ENCODE measurements around the gene HOXB7.

Gene HOXB7

GRCh38 chr17:48574505-48575065 lies 36.2 kb downstream of the HOXB7 start:
- no peaks in the 10 kb centered on the region for H3K36me3 ChIP-seq (ENCODE audit: control insufficient read depth, insufficient read depth, low read length)
- TF ChIP-seq CTCF (IDR thresholded peaks at IDR 0.05; ENCODE audit: insufficient read depth, low read length, poor library complexity, severe bottlenecking): no peak
- H3K4me3 ChIP-seq (replicated peaks; ENCODE audit: low read depth, low read length): no peak overlapping the region
- H3K27me3 ChIP-seq (replicated peaks; ENCODE audit: control insufficient read depth, insufficient read depth, low read length): no peaks in the 10 kb centered on the region
- DNase-seq (ENCODE audit: extremely low read depth, insufficient read length): no peak

DNA sequence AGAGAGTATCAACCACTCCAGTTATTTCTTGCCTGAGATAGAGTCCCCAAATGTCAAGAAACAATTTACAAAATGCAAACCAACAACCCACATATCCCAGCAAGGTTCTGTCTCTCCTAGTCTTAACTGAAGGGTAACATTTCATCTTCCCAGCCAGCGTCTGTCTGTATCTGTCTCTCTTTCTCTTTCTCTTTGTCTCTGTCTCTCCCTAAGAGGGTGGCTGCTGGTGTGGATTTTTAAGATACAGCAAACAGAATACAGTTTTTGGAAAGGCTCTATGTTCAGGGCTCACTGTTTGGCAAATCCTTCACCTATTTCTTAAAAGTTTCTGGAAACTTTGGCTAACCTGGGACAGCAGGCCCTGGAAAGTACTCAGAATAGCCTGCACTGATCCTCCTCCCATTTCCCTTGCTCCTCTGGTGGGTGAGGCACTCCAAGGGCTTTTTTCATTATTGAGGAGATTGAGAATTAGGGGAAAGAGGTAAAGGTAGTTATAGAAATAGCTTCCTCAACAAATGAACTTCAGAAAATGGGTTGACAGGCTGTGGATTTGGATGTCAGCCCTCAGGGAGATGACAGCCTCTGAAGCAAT lies 38.9 kb downstream of the HOXB7 start:
- Histone ChIP-seq H3K36me3 (ENCODE audit: control insufficient read depth, insufficient read depth, low read length) (no peaks in the 10 kb centered on the region), H3K27me3 (replicated peaks; ENCODE audit: control insufficient read depth, insufficient read depth, low read length) (no peaks in the 10 kb centered on the region), H3K4me3 (replicated peaks; ENCODE audit: low read depth, low read length) (no peak overlapping the region)
- DNase-seq (ENCODE audit: extremely low read depth, insufficient read length): no peak
- TF ChIP-seq CTCF (IDR thresholded peaks at IDR 0.05; ENCODE audit: insufficient read depth, low read length, poor library complexity, severe bottlenecking): no peak

- DNase-seq (ENCODE audit: extremely low read depth, insufficient read length): no peak
- Histone ChIP-seq H3K4me3 (replicated peaks; ENCODE audit: low read depth, low read length) (no peak overlapping the region), H3K27me3 (replicated peaks; ENCODE audit: control insufficient read depth, insufficient read depth, low read length) (no peaks in the 10 kb centered on the region), H3K36me3 (ENCODE audit: control insufficient read depth, insufficient read depth, low read length) (no peaks in the 10 kb centered on the region)
- TF ChIP-seq CTCF (IDR thresholded peaks at IDR 0.05; ENCODE audit: insufficient read depth, low read length, poor library complexity, severe bottlenecking): no peak
Observed at GRCh38 chr17:48571024-48571818, 39.6 kb downstream of the HOXB7 start.

GRCh38 chr17:48570325-48571023 lies 40.3 kb downstream of the HOXB7 start:
- no peak for TF ChIP-seq CTCF (IDR thresholded peaks at IDR 0.05; ENCODE audit: insufficient read depth, low read length, poor library complexity, severe bottlenecking)
- no peak for DNase-seq (ENCODE audit: extremely low read depth, insufficient read length)
- Histone ChIP-seq H3K36me3 (ENCODE audit: control insufficient read depth, insufficient read depth, low read length) (no peaks in the 10 kb centered on the region), H3K4me3 (replicated peaks; ENCODE audit: low read depth, low read length) (no peak overlapping the region), H3K27me3 (replicated peaks; ENCODE audit: control insufficient read depth, insufficient read depth, low read length) (no peaks in the 10 kb centered on the region)

- Histone ChIP-seq H3K36me3 (ENCODE audit: control insufficient read depth, insufficient read depth, low read length) (no peaks in the 10 kb centered on the region), H3K27me3 (replicated peaks; ENCODE audit: control insufficient read depth, insufficient read depth, low read length) (no peaks in the 10 kb centered on the region), H3K4me3 (replicated peaks; ENCODE audit: low read depth, low read length) (no peak overlapping the region)
- no peak for DNase-seq (ENCODE audit: extremely low read depth, insufficient read length)
- TF ChIP-seq CTCF (IDR thresholded peaks at IDR 0.05; ENCODE audit: insufficient read depth, low read length, poor library complexity, severe bottlenecking): no peak
Observed at GRCh38 chr17:48569674-48570324, 41.0 kb downstream of the HOXB7 start.

All from GM06990 (cell line).